Heart left ventricle (tissue), 16 donors: ENCODE data around the gene CCSER2. TPM values are rescaled to one million over a fixed set of nuclear protein-coding genes. Genes with fewer than 3 reads are reported as not detected.
"Not testable (repeated sequence)": the region's sequence is repeated elsewhere in the genome, so short reads cannot be mapped to it uniquely, and the experiment has no call there.

Experiments used
- ATAC-seq, 4 donors: fragments of 200-7000 bp; cut with Tn5 transposase; one replicate each; pipeline ENCODE4 v1.9.1; 2020 to 2022; ENCODE audit warnings: moderate library complexity in 4 of 4, mild to moderate bottlenecking in 3 of 4, moderate number of reproducible peaks in 1 of 4
- DNase-seq, 5 donors: peaks; one replicate each; pipeline ENCODE4 v3.0.0-alpha.2; 2020
- H3K27ac ChIP-seq, 12 donors: fragments of 200-600 bp; sonication (generic) in 4 of 12; one replicate each; pipeline versions ENCODE4 v1.5.0 to v1.8.0; 2016 to 2022; ENCODE audit warnings: mild to moderate bottlenecking in 2 of 12
- H3K27me3 ChIP-seq, 9 donors: fragments of 200-600 bp; sonication (generic) in 2 of 9; one replicate each; pipeline versions ENCODE4 v1.5.1 to v1.8.0; 2016 to 2022; ENCODE audit warnings: mild to moderate bottlenecking in 3 of 9
- H3K36me3 ChIP-seq, 9 donors: fragments of 200-600 bp; sonication (generic) in 2 of 9; one replicate each; pipeline versions ENCODE4 v1.5.0 to v1.8.0; 2018 to 2022; ENCODE audit warnings: mild to moderate bottlenecking in 2 of 9
- H3K4me1 ChIP-seq, 12 donors: fragments of 200-600 bp; sonication (generic) in 4 of 12; one replicate each; pipeline versions ENCODE4 v1.5.0 to v1.8.0; 2016 to 2022; ENCODE audit warnings: mild to moderate bottlenecking in 3 of 12
- H3K4me3 ChIP-seq, 12 donors: fragments of 200-600 bp; sonication (generic) in 4 of 12; one replicate each; pipeline versions ENCODE4 v1.5.0 to v1.8.0; 2017 to 2022; ENCODE audit warnings: mild to moderate bottlenecking in 9 of 12, moderate library complexity in 4 of 12
- H3K9me3 ChIP-seq, 12 donors: fragments of 200-600 bp; sonication (generic) in 4 of 12; one replicate each; pipeline versions ENCODE4 v1.5.0 to v1.8.0; 2016 to 2022; ENCODE audit warnings: mild to moderate bottlenecking in 1 of 12
- CTCF ChIP-seq, 12 donors: fragments of 200-600 bp; sonication (generic) in 4 of 12; IDR thresholded peaks; one replicate each; pipeline versions ENCODE4 v1.5.0 to v1.8.0; 2018 to 2022; ENCODE audit warnings: antibody characterized with exemption in 12 of 12, mild to moderate bottlenecking in 5 of 12
- POLR2A ChIP-seq, 2 donors: fragments of 450-650 bp; IDR thresholded peaks; one replicate each; pipeline ENCODE4 v1.6.1; 2017; ENCODE audit warnings: antibody characterized with exemption in 2 of 2, mild to moderate bottlenecking in 2 of 2, moderate library complexity in 2 of 2
- WGBS, 4 donors: extraction: QIAGEN DNeasy Blood & Tissue Kit in 2 of 4; methylation state at CpG; one replicate each; pipeline versions ENCODE4 v1.1.5 to v1.1.7; 2013 to 2018; 5-methylcytosine and 5-hydroxymethylcytosine counted together
- intact Hi-C, 10 donors: fragments of 100-400 bp; cut with DNase I; formaldehyde crosslinking; loops; one replicate each; pipeline versions ENCODE4 v1.11.1 to v1.14.2; 2022
- polyA plus RNA-seq, 2 donors: library from polyadenylated mRNA; stranded (reverse); fragments of 200-250 nt; gene quantifications; one replicate each; pipeline ENCODE4 v1.2.3, GENCODE V29; 2013
- total RNA-seq, 9 donors: library from RNA; depleted of rRNA in 2 of 9; stranded (reverse); fragments of >200 nt in 2 of 9; fragmentation: NEBNext Ultra II Directional in 3 of 9; extraction: Animal tissue kit (Norgen Biotek cat#: 25700) in 3 of 9; gene quantifications; one replicate each; pipeline versions ENCODE4 v1.1.0 to v1.2.4, GENCODE V29; 2016 to 2023
- donor health status: ischemic (EF 13 %, LVEDD 7.1; RV severe dilation, severe dysfunction).
- donor health status: healthy with polysubstance abuse.
- donor health status: DM: no; HTN: yes; CAD: no.
- donor health status: DM: no; HTN: no; CAD: no.
- donor health status: ischemic (EF 25% LVEDD 6.9; RV normal size, moderate dysfunction).
- donor health status: ischemic (EF 25% LVEDD 5.7; RV mildly dilated, moderate dysfunction).
- donor health status: healthy.
- donor health status: DM: yes; HTN: yes; CAD: no.
- donor health status: ischemic (EF 35%, LVEDD 5.7; RV mildly dilated, moderate dysfunction).
- donor health status: nonischemic (EF 11% LVEDD 7.7; RV severe dilation, severe dysfunction).
- donor health status: DM: yes; HTN: yes; CAD: no.
- donor health status: PGD.
- donor health status: ischemic (EF 29% LVEDD 5.4; RV normal size, mild dysfunction).
- donor health status: nonischemic (EF 23%, LVEDD 6.1; RV moderate dilation, normal function).

CCSER2 gene
- total and polyA plus RNA-seq, 11 donors = 32.4 to 244 (median 159) TPM

- ATAC-seq = peak in 1 of 4 donors; percentile 26
- peaks cover 0 to 44% (median 6%) of the 10 kb centered on the region in 9 donors for H3K36me3 ChIP-seq
- no peaks in the 10 kb centered on the region for H3K27me3 ChIP-seq
- H3K9me3 ChIP-seq = peaks cover 0 to 8% (median 0%) of the 10 kb centered on the region in 12 donors
- WGBS, 4 donors = 57 to 75% (median 64%) methylated on average over 2 of the region's 2 CpGs
- DNase-seq = no peak
- peaks cover 0 to 15% (median 4%) of the 10 kb centered on the region in 12 donors for H3K4me1 ChIP-seq
- intact Hi-C loops = no loop called here
- H3K27ac ChIP-seq = peak overlapping the region in 3 of 12 donors; percentile 7 to 41 (median 16)
- TF ChIP-seq CTCF (IDR thresholded peaks at IDR 0.05) (no peak), POLR2A (IDR thresholded peaks at IDR 0.05) (no peak)
- no peak overlapping the region for H3K4me3 ChIP-seq
Measured at GRCh38 chr10:84440781-84441180, 112.4 kb downstream of the CCSER2 start.

DNA sequence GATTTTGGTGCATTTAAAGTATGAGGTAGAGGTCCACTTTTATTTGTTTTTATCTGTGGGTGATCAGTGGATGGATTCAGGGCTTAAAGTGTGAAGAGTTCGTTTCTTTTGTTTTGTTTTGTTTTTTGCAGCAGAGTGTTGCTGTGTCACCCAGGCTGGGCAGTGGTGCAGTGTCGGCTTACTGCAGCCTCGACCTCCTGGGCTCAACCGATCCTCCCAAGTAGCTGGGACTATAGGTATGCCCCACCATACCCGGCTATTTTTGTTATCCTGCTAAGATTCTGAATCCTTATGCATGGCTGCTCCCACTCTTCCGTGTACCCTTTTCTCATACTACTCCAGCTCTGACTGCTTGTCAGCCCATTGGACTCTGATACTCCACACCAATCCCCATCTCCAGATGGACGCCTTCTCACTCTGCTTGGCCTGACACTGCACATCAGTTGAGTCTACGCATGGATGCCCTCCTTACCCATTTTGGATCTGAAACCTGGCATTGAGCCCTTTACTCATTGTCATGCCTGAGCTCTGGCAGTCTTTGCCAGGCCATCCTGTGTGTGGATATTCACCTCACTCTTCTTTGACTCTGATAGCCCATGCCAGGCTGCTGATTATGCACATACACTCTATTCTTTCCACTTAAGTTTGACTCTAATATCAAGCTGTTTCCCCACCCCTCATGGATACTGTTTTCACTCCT is 119.5 kb downstream of the CCSER2 start:
- intact Hi-C loops = no loop called here
- H3K4me1 ChIP-seq = peaks cover 0 to 9% (median 0%) of the 10 kb centered on the region in 12 donors
- H3K4me3 ChIP-seq = no peak overlapping the region
- ATAC-seq (peak; percentile 85 to 93 (median 88)), DNase-seq (peak in 4 of 5 donors; percentile 23 to 45 (median 32))
- peaks cover 0 to 2% (median 0%) of the 10 kb centered on the region in 12 donors for H3K9me3 ChIP-seq
- H3K36me3 ChIP-seq = peaks cover 0 to 37% (median 6%) of the 10 kb centered on the region in 9 donors
- H3K27me3 ChIP-seq = no peaks in the 10 kb centered on the region
- 80 to 86% (median 84%) methylated on average over 8 of the region's 8 CpGs for WGBS, 4 donors
- no peak overlapping the region for H3K27ac ChIP-seq
- TF ChIP-seq POLR2A (IDR thresholded peaks at IDR 0.05) (no peak), CTCF (IDR thresholded peaks at IDR 0.05) (no peak)

DNA sequence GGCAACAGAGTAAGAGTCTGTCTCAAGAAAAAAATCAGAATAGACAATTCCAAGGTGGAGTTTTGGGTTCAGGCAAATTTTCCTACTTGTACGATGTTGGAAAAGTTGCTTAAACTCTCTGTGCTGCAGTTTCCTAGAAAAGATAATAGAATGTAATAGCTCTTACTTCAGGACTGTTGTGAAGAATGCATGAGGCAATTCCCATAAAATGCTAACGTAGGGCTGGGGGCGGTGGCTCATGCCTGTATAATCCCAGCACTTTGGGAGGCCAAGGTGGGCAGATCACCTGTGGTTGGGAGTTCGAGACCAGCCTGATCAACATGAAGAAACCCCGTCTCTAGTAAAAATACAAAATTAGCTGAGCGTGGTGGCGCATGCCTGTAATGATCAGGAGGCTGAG is 121.0 kb downstream of the CCSER2 start:
- ATAC-seq, H3K4me3 ChIP-seq, H3K4me1 ChIP-seq, DNase-seq, intact Hi-C loops, H3K27me3 ChIP-seq, H3K9me3 ChIP-seq, H3K27ac ChIP-seq: not testable (repeated sequence)
- peaks cover 0 to 25% (median 4%) of the 10 kb centered on the region in 9 donors for H3K36me3 ChIP-seq
- 92 to 97% (median 97%) methylated on average over 7 of the region's 7 CpGs for WGBS, 4 donors

GRCh38 chr10:84452003-84452402 is 123.6 kb downstream of the CCSER2 start:
- Histone ChIP-seq H3K4me3 (no peak overlapping the region), H3K4me1 (peaks cover 0 to 9% (median 0%) of the 10 kb centered on the region in 12 donors), H3K9me3 (no peaks in the 10 kb centered on the region), H3K27me3 (no peaks in the 10 kb centered on the region), H3K36me3 (peaks cover 0 to 21% (median 4%) of the 10 kb centered on the region in 9 donors), H3K27ac (no peak overlapping the region)
- ATAC-seq (no peak), DNase-seq (no peak)
- no peak for TF ChIP-seq CTCF (IDR thresholded peaks at IDR 0.05)
- no peak for TF ChIP-seq POLR2A (IDR thresholded peaks at IDR 0.05)
- 6 to 16% (median 11%) methylated on average over 1 of the region's 1 CpG for WGBS, 4 donors
- intact Hi-C loops = no loop called here
